HG03025 (cell line): ENCODE results near the gene TNFRSF19.

Experiments used
- ATAC-seq: cut with Tn5 transposase; IDR thresholded peaks from one replicate; pipeline ENCODE4 v1.9.1; 2021; ENCODE audit warnings: mild to moderate bottlenecking, moderate library complexity; ENCODE audit not compliant: unreplicated experiment, low FRiP score

The TNFRSF19 gene

GRCh38 chr13:23703246-23703860, 133.1 kb downstream of the TNFRSF19 start:
- ATAC-seq: no peak

- no peak for ATAC-seq
Measured at GRCh38 chr13:23705583-23705982, 135.4 kb downstream of the TNFRSF19 start.

GRCh38 chr13:23707674-23708073, 137.5 kb downstream of the TNFRSF19 start:
- no peak for ATAC-seq

- no peak for ATAC-seq
Measured at GRCh38 chr13:23709536-23709935, 139.3 kb downstream of the TNFRSF19 start.

- no peak for ATAC-seq
Measured at GRCh38 chr13:23710366-23710765, 140.2 kb downstream of the TNFRSF19 start.

- ATAC-seq: no peak
Measured at GRCh38 chr13:23711355-23711754, 141.1 kb downstream of the TNFRSF19 start.

- no peak for ATAC-seq
Measured at GRCh38 chr13:23714672-23715071, 144.5 kb downstream of the TNFRSF19 start.

GRCh38 chr13:23715092-23715761, 145.0 kb downstream of the TNFRSF19 start:
- ATAC-seq: no peak

GRCh38 chr13:23715762-23716235, 145.6 kb downstream of the TNFRSF19 start:
- ATAC-seq: no peak

- ATAC-seq: no peak
Measured at GRCh38 chr13:23716401-23716800, 146.2 kb downstream of the TNFRSF19 start.

GRCh38 chr13:23718996-23719395, 148.8 kb downstream of the TNFRSF19 start:
- ATAC-seq: no peak

GRCh38 chr13:23722726-23723453, 152.7 kb downstream of the TNFRSF19 start:
- no peak for ATAC-seq

GRCh38 chr13:23723471-23723870, 153.3 kb downstream of the TNFRSF19 start:
- no peak for ATAC-seq

- ATAC-seq: no peak
Measured at GRCh38 chr13:23724196-23724970, 154.2 kb downstream of the TNFRSF19 start.
